8988T (cell line): ENCODE results near the gene ASPRV1.
"Not testable (repeated sequence)": the region's sequence is repeated elsewhere in the genome, so short reads cannot be mapped to it uniquely, and the experiment has no call there.

Experiments used
- DNase-seq: peaks from one replicate; pipeline ENCODE4 v3.0.0; 2011

Gene ASPRV1

GRCh38 chr2:69959425-69959824 is 2.0 kb downstream of the ASPRV1 start:
- DNase-seq, result no peak

GRCh38 chr2:69958480-69958879 is 3.0 kb downstream of the ASPRV1 start:
- no peak for DNase-seq

- DNase-seq, result no peak
Observed at GRCh38 chr2:69957965-69958364, 3.5 kb downstream of the ASPRV1 start.

- DNase-seq, result no peak
Observed at GRCh38 chr2:69956475-69956979, 4.9 kb downstream of the ASPRV1 start.

GRCh38 chr2:69955029-69955428 is 6.4 kb downstream of the ASPRV1 start:
- DNase-seq, result no peak

- no peak for DNase-seq
Observed at GRCh38 chr2:69954084-69954483, 7.3 kb downstream of the ASPRV1 start.

- DNase-seq, result no peak
Observed at GRCh38 chr2:69952336-69953115, 8.9 kb downstream of the ASPRV1 start.

- not testable (repeated sequence) for DNase-seq
Observed at GRCh38 chr2:69950671-69951070, 10.8 kb downstream of the ASPRV1 start.

GRCh38 chr2:69950241-69950640 is 11.2 kb downstream of the ASPRV1 start:
- no peak for DNase-seq

- DNase-seq, result no peak
Observed at GRCh38 chr2:69948963-69949645, 12.3 kb downstream of the ASPRV1 start.

- DNase-seq, result no peak
Observed at GRCh38 chr2:69948032-69948962, 13.1 kb downstream of the ASPRV1 start.

- no peak for DNase-seq
Observed at GRCh38 chr2:69947325-69947931, 14.0 kb downstream of the ASPRV1 start.

GRCh38 chr2:69946351-69947324 is 14.8 kb downstream of the ASPRV1 start:
- no peak for DNase-seq

- DNase-seq, result no peak
Observed at GRCh38 chr2:69945941-69946340, 15.5 kb downstream of the ASPRV1 start.

GRCh38 chr2:69945441-69945840 is 16.0 kb downstream of the ASPRV1 start:
- DNase-seq, result no peak

- no peak for DNase-seq
Observed at GRCh38 chr2:69944756-69945155, 16.7 kb downstream of the ASPRV1 start.

- DNase-seq, result no peak
Observed at GRCh38 chr2:69943843-69944525, 17.4 kb downstream of the ASPRV1 start.

- DNase-seq, result no peak
Observed at GRCh38 chr2:69943000-69943842, 18.2 kb downstream of the ASPRV1 start.

GRCh38 chr2:69940691-69941090 is 20.7 kb downstream of the ASPRV1 start:
- DNase-seq, result no peak

GRCh38 chr2:69939722-69940121 is 21.7 kb downstream of the ASPRV1 start:
- DNase-seq, result no peak
